ENCODE results near the gene ADGRG7. TPM values are rescaled to one million over a fixed set of nuclear protein-coding genes. Genes with fewer than 3 reads are reported as not detected.

ADGRG7 gene
- total RNA-seq, 1 donor from 2014 or later, result not detected

- Mint-ChIP-seq H3K27ac (ENCODE audit: unreplicated experiment) (no peak overlapping the region), H3K4me1 (ENCODE audit: unreplicated experiment) (peaks cover 4% of the 10 kb centered on the region), H3K36me3 (ENCODE audit: unreplicated experiment) (peaks cover 51% of the 10 kb centered on the region), H3K4me3 (ENCODE audit: unreplicated experiment) (no peak overlapping the region), H3K27me3 (ENCODE audit: unreplicated experiment) (no peaks in the 10 kb centered on the region), H3K9me3 (ENCODE audit: unreplicated experiment) (no peaks in the 10 kb centered on the region)
- peak; percentile 63 for TF ChIP-seq CTCF (IDR thresholded peaks at IDR 0.05)
- DNase-seq (ENCODE audit: extremely low spot score, unreplicated experiment), result no peak
Measured at GRCh38 chr3:100737334-100737733, 127.9 kb downstream of the ADGRG7 start.

GRCh38 chr3:100740207-100740606 lies 130.8 kb downstream of the ADGRG7 start:
- Mint-ChIP-seq H3K27me3 (ENCODE audit: unreplicated experiment) (no peaks in the 10 kb centered on the region), H3K36me3 (ENCODE audit: unreplicated experiment) (peaks cover 49% of the 10 kb centered on the region)
- no peak for TF ChIP-seq CTCF (IDR thresholded peaks at IDR 0.05)

GRCh38 chr3:100743535-100743934 lies 134.1 kb downstream of the ADGRG7 start:
- H3K27ac Mint-ChIP-seq (ENCODE audit: unreplicated experiment), result peak overlapping the region; percentile 35

More at GRCh38 chr3:100740207-100740606, 130.8 kb downstream of the ADGRG7 start:
- Mint-ChIP-seq H3K4me3 (ENCODE audit: unreplicated experiment) (no peak overlapping the region), H3K27ac (ENCODE audit: unreplicated experiment) (no peak overlapping the region), H3K4me1 (ENCODE audit: unreplicated experiment) (no peaks in the 10 kb centered on the region), H3K9me3 (ENCODE audit: unreplicated experiment) (no peaks in the 10 kb centered on the region)
- DNase-seq (ENCODE audit: extremely low spot score, unreplicated experiment), result no peak

GRCh38 chr3:100744671-100745070 lies 135.3 kb downstream of the ADGRG7 start:
- Mint-ChIP-seq H3K27ac (ENCODE audit: unreplicated experiment) (no peak overlapping the region), H3K27me3 (ENCODE audit: unreplicated experiment) (no peaks in the 10 kb centered on the region), H3K4me3 (ENCODE audit: unreplicated experiment) (no peak overlapping the region), H3K9me3 (ENCODE audit: unreplicated experiment) (no peaks in the 10 kb centered on the region), H3K36me3 (ENCODE audit: unreplicated experiment) (peaks cover 55% of the 10 kb centered on the region), H3K4me1 (ENCODE audit: unreplicated experiment) (peaks cover 10% of the 10 kb centered on the region)
- no peak for DNase-seq (ENCODE audit: extremely low spot score, unreplicated experiment)
- no peak for TF ChIP-seq CTCF (IDR thresholded peaks at IDR 0.05)

More at GRCh38 chr3:100743535-100743934, 134.1 kb downstream of the ADGRG7 start:
- Mint-ChIP-seq H3K9me3 (ENCODE audit: unreplicated experiment) (no peaks in the 10 kb centered on the region), H3K4me1 (ENCODE audit: unreplicated experiment) (peaks cover 10% of the 10 kb centered on the region), H3K4me3 (ENCODE audit: unreplicated experiment) (no peak overlapping the region), H3K27me3 (ENCODE audit: unreplicated experiment) (no peaks in the 10 kb centered on the region), H3K36me3 (ENCODE audit: unreplicated experiment) (peaks cover 54% of the 10 kb centered on the region)
- DNase-seq (ENCODE audit: extremely low spot score, unreplicated experiment), result no peak
- TF ChIP-seq CTCF (IDR thresholded peaks at IDR 0.05), result no peak

Other genes starting within 250 kb of the ADGRG7 start
- 36.3 and 38.0 TPM in 2 replicates for gene TOMM70, start 208.5 kb upstream of the ADGRG7 start, total RNA-seq
- gene LNP1, start 208.1 kb upstream of the ADGRG7 start, total RNA-seq, result 2.4 and 2.7 TPM in 2 replicates
- gene TMEM45A, start 117.0 kb upstream of the ADGRG7 start, total RNA-seq, result 29.1 and 30.6 TPM in 2 replicates
- 117 and 119 TPM in 2 replicates for gene TFG, start 99.9 kb downstream of the ADGRG7 start, total RNA-seq

All from osteocyte (in vitro differentiated cells).